Fibroblast of pulmonary artery (primary cell): ENCODE measurements around the gene PCDH9.

Experiments
- DNase-seq: peaks from one replicate; pipeline ENCODE4 v3.0.0-alpha.2; 2010; ENCODE audit warnings: low read depth
- H3K4me3 ChIP-seq: replicated peaks from 2 replicates; pipeline ENCODE4 v1.5.1; 2011; ENCODE audit warnings: low read depth, mild to moderate bottlenecking, control low read depth, low read length, moderate library complexity
- TF ChIP-seq, protein P1 (sequence below): IDR thresholded peaks from 2 replicates; pipeline ENCODE4 v1.5.1; 2011; ENCODE audit warnings: mild to moderate bottlenecking, control low read depth, low read length, inconsistent platforms; ENCODE audit errors: missing control alignments

PCDH9 gene

GRCh38 chr13:67023130-67023876 is 206.8 kb downstream of the PCDH9 start:
- peak; percentile 90 for DNase-seq
- no peak overlapping the region for H3K4me3 ChIP-seq
- TF ChIP-seq, protein P1, sequence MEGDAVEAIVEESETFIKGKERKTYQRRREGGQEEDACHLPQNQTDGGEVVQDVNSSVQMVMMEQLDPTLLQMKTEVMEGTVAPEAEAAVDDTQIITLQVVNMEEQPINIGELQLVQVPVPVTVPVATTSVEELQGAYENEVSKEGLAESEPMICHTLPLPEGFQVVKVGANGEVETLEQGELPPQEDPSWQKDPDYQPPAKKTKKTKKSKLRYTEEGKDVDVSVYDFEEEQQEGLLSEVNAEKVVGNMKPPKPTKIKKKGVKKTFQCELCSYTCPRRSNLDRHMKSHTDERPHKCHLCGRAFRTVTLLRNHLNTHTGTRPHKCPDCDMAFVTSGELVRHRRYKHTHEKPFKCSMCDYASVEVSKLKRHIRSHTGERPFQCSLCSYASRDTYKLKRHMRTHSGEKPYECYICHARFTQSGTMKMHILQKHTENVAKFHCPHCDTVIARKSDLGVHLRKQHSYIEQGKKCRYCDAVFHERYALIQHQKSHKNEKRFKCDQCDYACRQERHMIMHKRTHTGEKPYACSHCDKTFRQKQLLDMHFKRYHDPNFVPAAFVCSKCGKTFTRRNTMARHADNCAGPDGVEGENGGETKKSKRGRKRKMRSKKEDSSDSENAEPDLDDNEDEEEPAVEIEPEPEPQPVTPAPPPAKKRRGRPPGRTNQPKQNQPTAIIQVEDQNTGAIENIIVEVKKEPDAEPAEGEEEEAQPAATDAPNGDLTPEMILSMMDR, result no peak

DNA sequence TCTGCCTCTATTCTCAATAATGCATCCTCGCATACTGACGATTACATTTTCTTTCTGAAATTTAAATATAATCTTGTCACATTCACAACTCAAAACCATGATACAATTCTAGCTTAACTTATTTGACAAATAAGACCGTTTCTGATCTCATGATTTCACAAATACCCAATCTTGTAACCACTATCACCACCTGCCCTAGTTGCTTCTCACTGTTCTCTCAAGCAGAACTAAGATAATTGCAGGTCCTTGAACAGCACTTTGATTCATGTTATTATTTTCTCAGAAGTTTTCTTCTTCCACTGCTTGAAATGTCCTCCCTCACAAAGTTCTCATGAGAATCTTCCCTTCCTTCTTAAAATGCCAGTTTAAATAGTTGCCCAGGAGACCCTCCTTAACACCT is 211.4 kb downstream of the PCDH9 start:
- TF ChIP-seq, protein P1, result no peak
- DNase-seq, result no peak

GRCh38 chr13:67017276-67017675 is 212.9 kb downstream of the PCDH9 start:
- H3K4me3 ChIP-seq, result no peak overlapping the region
- DNase-seq, result no peak
- TF ChIP-seq, protein P1, result no peak

More for the DNA sequence above, 211.4 kb downstream of the PCDH9 start:
- H3K4me3 ChIP-seq, result no peak overlapping the region

- TF ChIP-seq, protein P1, result no peak
- no peak for DNase-seq
- no peak overlapping the region for H3K4me3 ChIP-seq
Measured at GRCh38 chr13:67015976-67016600, 214.0 kb downstream of the PCDH9 start.

GRCh38 chr13:67014399-67014798 is 215.7 kb downstream of the PCDH9 start:
- TF ChIP-seq, protein P1, result no peak
- no peak for DNase-seq

DNA sequence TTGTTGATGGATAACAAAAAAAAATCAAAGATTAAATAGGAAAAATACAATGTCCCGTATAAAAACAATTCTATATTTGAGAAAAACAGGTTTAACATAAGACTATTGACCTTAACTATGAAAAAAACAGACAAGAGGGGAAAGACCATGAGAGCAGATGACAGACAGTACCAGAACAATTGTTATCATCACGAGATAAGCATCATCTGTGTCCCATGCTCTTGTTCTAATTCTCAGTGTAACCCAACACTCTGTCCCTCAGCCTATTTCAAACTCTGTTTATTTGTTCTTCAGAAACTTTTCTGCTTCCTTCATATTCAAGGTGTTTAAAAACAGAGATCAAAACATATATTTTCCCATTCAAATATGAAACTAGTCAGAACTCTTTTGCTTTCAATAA is 216.4 kb downstream of the PCDH9 start:
- no peak overlapping the region for H3K4me3 ChIP-seq
- TF ChIP-seq, protein P1, result no peak
- no peak for DNase-seq

More at GRCh38 chr13:67014399-67014798, 215.7 kb downstream of the PCDH9 start:
- no peak overlapping the region for H3K4me3 ChIP-seq
